Measurements from ENCODE around the gene ITGB2.

Gene ITGB2

DNA sequence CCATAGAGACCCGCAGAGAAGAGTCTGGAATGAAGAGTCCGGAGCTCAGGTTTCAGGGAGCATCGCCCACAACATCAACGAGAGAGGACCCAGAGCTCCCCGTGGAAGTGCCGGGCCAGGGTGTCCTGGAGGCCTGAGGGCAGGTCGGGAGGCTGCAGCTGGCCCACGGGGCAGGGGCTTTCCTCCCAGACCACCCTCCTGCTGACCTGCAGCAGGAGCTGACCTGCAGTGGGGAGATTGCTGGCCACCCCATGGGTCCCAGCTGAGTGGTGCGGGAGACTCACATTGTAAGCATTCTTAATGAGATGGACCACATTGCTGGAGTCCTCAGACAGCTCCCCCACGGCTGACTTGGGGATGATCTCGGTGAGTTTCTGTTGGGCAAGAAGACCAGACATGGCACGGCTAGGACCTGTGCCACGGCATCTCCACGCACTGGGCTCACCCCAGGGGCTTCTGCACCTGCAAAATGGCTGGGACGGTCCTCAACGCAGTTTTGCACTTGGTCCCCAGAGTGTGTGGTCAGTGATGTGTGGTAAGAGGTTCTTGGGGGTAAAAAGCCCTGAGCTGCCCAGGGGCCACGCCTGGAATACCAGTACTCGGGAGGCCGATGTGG lies 25.9 kb downstream of the ITGB2 start:
- no peak for DNase-seq

DNA sequence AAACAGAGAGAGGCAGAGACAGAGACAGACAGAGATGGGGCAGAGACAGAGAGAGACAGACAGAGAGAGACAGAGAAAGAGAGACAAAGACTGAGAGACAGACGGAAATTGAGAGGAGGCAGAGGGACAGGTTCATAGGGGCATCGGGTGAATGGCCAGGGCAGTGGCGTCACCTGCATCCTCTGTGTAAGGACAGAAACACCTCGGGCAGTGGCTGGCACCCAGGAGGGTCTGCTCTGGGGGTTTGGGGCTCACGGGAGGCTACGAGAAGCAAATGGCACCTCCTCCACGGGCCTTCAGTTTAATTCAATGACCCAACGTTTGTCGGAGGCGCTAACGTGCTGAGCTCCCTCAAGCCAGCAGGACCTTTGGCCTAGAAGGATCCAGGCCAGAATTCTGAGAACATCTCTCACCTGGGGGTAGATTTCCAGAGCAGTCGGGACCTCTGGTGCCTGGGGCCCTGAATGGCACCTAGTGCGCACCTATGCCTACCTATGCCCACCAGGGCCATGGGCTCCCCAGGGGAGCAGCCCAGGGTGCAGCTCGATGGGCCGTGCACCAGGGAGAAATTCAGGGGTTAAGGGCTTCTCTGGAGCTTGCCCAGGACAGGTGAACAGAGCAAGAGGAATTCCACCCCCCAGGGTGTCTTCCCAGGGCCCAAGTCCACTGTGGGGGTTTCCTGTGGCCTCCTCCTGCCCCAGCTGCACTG lies 26.6 kb downstream of the ITGB2 start:
- DNase-seq, result no peak

DNA sequence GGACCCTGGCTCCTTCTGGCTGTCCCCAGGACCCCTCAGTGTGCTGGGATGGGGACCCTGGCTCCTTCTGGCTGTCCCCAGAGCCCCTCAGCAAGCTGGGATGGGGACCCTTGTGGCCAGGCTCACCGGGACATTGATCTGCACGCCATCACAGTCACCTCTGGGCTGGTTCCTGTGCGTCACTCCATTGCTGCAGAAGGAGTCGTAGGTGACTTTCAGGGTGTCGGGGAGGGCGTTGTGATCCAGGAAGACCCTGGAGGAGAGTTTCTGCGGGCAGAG lies 27.5 kb downstream of the ITGB2 start:
- no peak for DNase-seq

DNA sequence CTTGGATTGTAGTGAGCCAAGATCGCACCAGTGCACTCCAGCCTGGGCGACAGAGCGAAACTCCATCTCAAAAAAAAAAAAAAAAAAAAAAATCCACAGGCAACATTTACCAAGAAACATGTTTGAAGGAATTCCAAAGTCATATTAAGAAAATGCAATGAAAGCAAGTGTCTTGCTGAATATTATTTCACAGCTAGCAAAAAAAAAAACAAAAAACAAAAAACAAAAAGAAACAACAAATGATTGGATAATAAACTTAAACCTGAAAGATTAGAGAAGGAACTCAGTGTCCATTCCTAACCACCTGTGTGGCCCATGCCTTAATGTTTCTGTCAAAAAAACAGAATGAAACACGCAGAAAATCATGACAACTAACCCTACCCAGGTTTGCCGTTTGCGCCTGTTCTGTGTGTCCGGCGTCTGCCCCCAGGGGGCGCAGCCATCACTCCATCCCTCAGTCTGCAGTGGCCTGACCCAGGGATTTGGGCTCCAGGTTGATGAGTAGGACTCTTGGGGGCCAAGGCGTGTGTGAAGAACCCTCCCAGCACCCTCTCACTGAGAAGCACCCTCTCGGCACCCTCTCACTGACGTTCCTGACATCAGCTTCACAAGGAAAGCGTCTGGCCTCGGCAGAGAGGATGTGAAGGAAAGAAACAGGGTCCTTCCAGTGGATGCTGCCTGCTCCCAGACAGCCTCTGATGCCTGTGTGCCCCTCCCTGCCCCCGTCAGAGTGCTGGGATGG lies 28.0 kb downstream of the ITGB2 start:
- DNase-seq, result no peak

DNA sequence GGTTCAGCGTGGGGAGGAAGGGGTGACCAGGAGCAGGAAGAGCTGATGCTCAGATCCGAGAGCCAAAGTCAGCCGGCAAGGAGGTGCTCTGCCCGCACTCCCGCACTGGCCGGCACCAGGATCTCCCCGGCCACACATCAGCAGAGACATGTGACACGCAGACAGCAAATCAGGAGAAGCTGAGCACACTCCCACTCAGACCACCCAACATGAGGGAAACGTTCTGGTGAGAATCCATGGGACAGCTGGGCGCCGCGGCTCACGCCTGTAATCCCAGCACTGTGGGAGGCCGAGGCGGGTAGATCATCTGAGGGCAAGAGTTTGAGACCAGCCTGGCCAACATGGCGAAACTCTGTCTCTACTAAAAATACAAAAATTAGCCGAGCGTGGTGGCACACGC lies 28.6 kb downstream of the ITGB2 start:
- no peak for DNase-seq

DNA sequence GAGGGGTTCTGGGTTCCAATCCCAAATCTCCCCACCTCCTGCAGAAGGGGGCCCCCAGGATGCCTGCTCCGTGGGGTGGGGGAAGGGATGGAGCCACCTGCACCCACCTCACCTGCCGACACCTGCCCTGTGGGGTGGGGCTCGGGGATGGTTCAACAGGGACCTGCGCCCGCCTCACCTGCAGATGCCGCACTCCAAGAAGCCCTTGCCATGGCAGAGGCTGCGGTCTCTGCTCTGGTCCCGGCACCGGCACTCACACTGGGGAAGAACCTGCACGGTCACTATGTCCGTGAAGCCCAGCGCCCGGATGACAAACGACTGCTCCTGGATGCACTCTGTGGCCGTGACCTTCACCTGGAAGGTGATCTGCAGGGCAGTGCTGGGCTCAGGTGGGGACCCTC lies 29.1 kb downstream of the ITGB2 start:
- no peak for DNase-seq

DNA sequence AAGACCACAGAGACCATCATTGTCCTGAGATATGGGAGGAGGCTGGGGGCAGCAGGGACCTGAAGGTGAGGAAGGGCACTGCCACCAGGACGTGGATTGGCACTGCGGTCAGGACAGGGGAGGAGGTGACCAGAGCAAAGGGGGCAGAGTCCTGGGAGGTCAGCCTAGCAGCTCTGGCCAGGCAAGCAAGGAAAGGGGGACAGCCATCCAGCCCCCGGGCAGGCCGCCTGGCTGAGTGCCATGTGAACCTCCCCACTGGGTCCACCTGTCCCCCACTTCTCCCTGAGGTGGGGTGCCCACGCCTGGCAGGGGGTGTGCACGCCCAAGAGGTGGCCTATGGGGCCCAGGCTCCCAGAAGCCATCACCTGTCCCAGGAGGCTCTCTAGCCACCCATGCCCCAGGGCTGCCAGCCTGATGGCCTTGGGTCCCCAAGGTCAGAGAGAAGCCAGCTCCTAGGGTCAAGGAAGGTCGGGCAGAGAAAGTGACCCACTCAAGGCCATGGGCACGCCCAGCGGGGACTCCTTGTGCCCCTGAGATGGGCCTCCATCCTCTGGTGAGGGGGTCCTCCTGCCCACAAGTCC lies 29.6 kb downstream of the ITGB2 start:
- no peak for DNase-seq

DNA sequence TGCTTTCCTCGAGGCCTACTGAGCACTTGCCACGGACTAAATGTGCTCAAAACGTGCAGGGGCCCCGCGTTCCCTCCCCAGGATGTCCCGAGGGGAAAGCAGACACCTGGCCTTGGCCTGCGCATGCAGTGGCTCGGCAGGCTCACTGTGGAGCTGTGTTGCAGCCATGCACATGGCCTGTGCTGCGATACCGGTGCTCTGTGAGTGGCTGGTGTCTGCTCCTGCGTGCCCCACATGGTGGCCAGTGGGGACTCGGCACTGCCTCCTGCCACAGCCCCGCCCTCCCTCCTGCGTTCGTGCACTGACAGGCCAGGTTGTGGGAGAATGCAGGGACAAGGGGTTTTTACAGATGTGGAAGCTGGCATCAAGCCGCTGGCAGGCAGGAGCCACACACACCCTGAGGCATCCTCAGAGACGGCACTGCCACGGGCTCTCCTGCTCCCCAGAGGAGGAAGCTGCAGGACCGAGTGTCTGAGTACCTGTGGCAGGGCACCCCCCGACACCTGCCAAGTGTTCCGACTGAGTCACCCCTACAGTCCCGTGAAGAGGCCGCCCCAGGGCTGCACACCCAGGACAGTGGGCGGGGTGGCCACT lies 30.3 kb downstream of the ITGB2 start:
- DNase-seq, result no peak

DNA sequence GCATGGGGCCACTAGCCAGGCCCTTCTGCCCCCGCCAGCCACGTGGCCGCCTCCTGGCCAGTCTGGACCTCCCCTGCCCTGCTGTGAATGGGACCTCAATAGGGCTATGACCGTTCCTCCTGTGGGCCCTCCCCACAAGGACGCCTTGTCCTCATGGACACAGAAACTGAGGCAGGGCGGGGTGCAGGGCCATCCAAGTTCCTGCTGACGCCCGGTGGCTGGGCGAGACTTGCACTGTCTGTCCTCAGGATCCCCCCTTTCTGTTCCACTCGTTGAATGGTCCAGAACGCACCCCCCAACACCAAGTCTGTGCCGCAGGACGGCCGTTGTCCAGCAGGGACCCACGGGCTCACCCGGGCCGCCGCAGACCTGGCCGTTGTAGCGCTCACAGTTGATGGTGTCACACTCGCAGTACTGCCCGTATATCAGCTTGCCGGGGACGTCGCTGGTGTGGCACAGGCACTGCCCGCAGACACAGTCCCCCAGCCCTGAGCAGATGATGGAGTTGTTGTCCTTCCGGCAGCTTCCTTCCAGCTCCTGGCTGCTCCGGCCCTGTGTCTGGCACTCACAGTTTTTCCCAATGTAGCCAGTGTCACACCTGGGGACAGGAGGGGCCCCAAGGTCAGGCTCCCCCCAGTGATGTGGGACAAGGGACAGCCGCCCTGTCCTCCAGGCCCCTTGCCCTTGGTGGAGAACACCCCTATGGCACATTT lies 30.9 kb downstream of the ITGB2 start:
- no peak for DNase-seq

DNA sequence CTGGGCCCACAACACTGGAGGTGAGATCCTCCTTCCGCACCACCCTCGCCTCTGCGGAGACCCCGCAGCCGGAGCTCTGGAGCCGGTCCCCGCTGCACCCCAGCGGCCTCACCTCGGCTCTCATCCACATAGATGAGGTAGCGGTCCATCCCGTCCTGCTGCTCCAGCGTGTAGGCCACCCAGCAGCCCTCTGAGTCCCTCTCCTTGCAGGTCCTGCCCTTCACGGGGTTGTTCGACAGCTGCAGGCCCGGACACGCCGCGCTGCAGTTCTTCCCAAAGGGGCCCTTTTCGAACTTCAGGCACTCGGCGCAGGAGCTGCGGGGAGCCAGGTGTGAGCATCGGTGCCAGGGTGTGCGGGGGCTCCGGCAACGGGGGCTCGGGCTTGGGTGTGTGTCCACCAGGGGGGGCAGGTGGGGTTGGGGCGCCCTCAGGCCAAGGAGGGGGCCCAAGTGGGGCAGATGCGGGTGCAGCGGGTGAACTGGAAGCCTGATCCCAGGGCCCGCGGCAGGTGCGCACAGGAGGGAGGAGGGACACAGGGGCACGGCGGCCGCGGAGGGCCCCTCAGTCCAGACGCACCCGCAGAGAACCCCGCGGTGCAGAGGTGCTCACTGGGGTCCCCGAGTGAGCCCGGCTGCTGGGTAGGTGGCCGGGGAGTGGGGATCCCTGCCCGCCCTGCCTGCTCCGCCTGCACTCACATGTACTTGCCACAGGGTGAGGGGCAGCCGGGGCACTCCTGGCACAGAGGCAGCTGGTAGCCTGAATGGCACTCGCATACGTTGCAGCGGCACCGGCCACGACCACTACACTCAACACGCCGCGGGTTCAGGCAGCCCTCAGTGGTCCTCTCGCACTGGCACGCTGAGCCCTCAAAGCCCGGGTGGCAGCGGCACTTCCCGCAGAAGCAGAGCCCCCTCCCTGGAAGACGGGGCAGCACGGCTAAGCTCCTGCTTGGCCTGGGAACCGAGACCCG lies 31.8 kb downstream of the ITGB2 start:
- DNase-seq, result no peak

DNA sequence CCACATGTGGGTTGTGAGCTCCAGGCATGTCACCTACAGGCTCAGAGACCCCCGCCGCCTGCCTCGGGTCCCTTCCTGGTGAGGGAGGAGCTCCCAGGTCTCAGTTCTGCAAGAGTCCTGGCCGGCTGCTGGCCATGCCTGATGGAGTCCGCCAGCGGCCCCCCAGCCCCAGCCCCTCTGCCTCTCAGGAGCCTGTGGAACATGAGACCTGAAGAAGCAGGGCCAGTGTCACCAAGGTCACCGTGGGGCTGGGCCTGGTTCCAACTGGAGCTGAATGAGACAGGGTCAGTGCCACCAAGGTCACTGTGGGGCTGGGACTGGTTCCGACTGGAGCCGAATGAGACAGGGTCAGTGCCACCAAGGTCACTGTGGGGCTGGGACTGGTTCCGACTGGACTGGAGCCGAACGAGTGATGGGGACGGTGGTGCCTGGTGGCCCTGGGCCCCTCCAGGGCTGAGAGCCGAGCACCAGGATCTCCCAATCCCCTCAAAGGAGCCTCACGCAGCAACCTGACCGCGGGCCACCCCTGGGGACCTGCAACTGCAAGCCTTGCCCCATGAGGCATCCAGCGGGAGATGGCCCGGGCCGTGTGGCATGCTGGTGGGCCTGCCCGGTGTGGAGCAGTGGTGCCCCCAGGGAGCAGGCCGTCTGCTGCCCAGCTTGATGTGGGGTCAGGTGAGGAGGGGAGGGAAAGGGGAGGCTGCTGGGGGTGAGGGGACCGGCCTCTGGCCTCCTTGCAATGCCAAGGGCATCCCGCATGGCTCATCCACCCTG lies 32.7 kb downstream of the ITGB2 start:
- no peak for DNase-seq

DNA sequence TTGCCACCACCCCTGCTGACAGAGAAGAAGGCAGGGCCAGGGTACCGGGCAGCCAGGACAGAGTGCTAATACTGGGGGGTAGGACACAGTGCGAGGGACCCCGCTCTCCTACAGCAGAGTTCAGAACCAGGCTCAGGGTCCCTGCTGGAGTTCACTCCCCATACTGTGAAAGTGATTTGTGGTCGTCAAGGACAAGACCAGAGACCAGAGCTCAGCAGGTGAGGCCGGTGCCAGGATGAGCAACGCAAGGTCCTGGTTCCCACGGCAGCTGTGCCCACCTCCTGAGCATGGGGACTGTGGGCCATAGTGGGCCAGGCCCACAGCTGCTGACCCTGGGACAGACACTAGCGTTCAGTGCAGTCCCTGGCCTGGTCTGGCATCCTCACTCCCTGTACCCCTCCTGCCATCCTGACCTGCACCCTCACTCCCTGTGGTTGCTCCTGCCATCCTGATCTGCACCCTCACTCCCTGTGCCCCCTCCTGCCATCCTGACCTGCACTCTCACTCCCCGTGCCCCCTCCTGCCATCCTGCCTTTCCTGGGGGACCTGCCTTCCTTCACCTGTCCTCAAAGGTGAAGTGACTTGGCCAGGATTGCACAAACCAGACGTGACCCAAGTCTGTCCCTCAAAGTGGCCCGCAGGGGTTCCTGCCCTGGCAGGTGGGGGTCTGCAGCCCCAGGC lies 33.4 kb downstream of the ITGB2 start:
- DNase-seq, result no peak

DNA sequence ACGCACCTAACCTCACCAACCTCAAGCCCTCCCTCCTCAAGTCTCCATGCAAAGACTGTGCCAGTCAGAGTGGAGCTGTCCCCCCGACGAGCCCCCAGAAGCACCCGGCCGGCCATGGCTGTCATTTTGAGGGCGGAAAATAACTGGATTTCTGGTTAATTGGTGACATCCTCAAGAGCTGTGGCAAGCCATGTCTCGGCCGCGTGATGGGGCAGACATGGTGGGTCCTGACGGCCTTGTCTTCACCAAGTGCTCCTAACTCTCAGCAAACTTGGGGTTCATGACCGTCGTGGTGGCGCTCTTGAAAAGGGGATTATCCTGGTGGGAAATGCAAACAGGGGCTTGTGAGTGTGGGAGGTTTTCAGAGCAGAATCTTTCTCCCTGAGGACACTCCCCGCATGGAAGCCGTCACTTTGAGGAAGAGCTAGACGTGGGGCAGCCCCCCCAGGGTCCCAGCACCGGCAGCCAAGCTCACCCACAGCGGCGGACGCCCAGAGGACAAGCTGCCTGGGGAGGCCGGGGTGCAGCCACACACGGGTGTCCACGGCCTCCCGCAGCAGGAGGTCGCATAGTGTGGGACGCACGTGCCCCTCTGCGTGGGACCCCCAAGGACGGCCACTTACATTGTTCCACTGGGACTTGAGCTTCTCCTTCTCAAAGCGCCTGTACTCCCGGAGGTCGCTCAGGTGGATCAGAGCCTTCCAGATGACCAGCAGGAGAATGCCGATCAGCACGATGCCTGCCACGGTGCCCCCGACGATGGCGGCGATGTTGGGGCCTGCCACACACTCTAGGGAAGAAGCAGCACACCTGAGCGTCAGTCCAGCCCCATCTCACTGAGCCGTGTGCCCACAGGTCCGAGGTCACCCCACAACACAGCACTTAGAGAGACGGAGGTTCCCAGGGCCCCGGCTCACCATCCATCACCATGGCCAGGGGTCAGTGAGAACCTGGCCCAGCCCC lies 34.3 kb downstream of the ITGB2 start:
- DNase-seq, result no peak

DNA sequence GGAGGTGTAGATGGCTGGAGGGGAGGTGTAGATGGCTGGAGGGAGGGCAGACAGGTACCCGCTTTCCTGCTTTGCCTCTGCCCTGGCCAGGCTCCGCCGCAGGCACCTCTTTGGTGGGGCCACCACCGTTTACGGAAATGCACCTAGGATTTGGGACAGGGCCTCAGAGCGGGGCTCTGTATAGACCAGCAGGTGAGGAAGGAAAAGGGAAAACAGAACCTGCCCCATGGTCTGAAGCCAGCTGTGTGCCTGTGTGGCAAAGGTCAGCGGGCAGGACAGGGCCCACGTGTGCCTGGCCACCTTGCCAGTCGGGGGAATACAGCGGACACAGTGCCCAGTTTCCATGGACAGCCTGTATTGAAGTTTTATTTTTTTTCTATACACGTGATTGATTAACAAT lies 35.1 kb downstream of the ITGB2 start:
- DNase-seq, result no peak

DNA sequence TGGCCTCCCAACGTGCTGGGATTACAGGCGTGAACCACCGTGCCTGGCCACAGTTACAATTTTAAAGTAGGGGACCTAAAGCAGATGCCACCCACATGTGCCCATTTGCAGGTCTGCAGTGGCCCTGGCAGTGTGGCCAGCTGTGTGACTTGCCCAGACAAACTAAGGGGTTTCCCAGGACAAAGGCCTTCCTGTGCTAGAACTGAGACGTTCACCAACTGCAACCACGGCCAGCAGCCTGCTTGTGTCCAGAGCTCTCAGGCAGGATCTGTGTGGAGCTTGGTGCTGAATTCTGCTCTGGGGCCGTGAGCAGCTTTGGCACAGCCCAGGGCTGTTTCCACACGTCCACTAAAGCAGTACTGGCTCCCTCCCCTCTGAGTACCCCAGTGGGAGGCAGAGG lies 36.6 kb downstream of the ITGB2 start:
- DNase-seq, result no peak

DNA sequence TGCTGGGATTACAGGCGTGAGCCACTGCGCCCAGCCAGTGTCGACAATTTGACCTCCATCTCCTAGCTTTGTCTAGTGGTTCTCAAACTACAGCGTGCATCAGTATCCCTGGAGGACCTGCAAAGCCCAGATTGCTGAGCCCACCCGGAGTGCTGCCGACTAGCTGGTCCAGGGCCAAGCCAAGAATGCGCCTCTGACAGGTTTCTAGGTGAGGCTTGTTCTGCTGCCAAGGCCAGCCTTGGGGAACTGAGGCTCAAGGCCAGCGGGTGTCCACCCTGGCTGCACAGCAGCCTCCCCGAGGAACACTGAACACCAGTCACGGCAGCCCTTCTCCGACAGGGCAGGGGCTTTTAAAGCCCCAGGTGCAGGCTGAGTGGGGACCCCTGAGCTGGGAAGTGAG lies 37.4 kb downstream of the ITGB2 start:
- no peak for DNase-seq

DNA sequence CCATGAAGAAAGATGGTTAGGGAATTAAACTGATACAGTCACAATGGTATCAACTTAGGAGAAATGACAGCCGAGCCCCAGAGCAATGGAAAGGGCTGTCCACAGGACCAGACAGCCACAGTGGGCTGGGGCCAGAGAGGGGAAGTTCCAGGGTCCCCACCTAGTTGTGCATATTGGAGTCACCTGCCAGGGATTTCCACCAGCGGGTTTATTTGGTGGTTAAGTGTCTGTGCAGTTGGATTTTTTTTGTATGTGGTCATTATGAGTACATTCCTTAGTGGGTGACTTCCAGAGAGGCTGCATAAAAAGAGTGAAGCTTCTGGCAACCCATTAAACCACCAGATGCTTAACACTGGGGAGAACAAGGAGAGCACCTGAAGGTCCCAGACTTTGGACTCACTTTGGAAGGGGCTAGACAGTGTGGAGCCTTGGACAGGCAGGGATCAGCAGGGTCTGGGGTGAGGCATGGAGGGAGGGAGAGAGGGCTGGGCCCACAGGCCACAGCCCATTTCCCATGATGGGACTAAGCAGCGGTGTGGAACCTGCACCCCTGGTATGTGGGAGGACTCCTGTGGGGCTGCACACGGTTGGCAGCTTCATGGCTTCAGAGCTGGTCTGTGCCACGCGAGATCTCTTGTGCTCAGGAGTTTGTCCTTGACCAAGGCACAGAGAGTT lies 39.4 kb downstream of the ITGB2 start:
- no peak for DNase-seq

DNA sequence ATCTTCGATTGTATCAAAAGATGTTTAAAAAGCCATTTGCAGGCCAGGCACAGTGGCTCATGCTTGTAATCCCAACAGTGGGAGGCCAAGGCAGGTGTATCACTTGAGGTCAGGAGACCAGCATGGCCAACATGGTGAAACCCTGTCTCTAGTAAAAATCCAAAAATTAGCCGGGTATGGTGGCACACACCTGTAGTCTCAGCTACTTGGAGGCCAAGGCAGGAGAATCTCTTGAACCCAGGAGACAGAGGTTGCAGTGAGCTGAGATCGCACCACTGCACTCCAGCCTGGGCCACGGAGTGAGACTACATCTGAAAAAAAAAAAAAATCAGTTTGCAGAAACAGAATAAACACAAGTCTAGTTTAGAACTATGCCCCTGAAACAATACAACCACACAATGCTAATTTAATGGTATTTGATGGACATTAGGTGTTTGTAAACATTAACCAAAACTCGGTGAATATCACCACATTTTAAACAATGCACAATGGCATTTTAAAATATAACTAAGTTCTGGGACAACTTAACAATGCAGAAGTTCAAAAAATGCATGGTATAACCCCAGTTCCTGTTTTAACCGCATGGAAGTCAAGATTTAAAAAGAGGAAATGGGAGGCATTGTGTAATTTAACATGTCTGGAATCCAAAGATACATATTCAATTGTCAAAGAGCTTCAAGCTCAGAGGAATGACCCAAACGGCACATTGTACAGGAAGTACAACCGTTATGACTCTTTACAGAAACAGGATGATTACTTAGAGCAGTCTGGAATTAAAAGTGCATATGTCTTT lies 40.1 kb downstream of the ITGB2 start:
- no peak for DNase-seq

All from GOT3 (cell line).